GM12892 (cell line): Measurements from ENCODE around the gene MRPL50.

Experiments
- POLR2A ChIP-seq: IDR thresholded peaks from 2 replicates; pipeline ENCODE4 v1.6.1; 2011; ENCODE audit warnings: low read depth, low read length, control low read depth
- POLR2AphosphoS5 ChIP-seq: IDR thresholded peaks from 2 replicates; pipeline ENCODE4 v1.6.1; 2011; ENCODE audit warnings: low read depth, low read length, control low read depth
- TAF1 ChIP-seq: IDR thresholded peaks from 2 replicates; pipeline ENCODE4 v1.6.1; 2011; ENCODE audit warnings: low read depth, mild to moderate bottlenecking, control low read depth, low read length, borderline replicate concordance

DNA sequence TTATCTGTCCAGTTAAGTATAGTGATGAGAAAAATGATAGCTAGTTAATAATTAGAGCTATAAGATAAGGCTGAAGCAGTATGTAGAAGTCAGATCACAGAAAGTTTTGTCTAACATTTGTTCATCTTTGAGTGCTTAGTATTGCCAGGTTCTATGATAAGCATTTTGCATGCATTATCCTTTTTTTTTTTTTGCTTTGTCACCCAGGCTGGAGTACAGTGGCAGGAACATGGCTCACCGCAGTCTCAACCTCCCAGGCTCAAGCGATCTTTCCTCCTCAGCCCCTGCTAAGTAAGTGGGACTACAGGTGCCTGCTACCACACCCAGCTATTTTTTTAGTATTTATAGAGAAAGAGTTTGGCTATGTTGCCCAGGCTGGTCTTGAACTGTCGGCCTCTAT is 31.1 kb downstream of the MRPL50 start:
- no peak for TF ChIP-seq POLR2AphosphoS5
- no peak for TF ChIP-seq POLR2A
- TF ChIP-seq TAF1 = no peak
